Uterus (tissue), 4 donors: Measurements from ENCODE around the gene SHLD3. TPM values are rescaled to one million over a fixed set of nuclear protein-coding genes. Genes with fewer than 3 reads are reported as not detected.
A peak's percentile ranks its signal among the peaks of the same experiment; 100 is the strongest.
"Not testable (repeated sequence)": the region's sequence is repeated elsewhere in the genome, so short reads cannot be mapped to it uniquely, and the experiment has no call there.

Experiments used
- DNase-seq, 2 donors: peaks; one replicate each; pipeline ENCODE4 v3.0.0-alpha.2; 2019 to 2020
- H3K27ac ChIP-seq, 2 donors: fragments of 200-600 bp; sonication (generic); 1 replicate in 1 of 2; 2 replicates in 1 of 2; pipeline ENCODE4 v1.5.1; 2016 to 2018
- H3K27me3 ChIP-seq, 2 donors: fragments of 200-600 bp; sonication (generic); one replicate each; pipeline ENCODE4 v1.5.1; 2018 to 2019; ENCODE audit warnings: control low read depth in 1 of 2
- H3K36me3 ChIP-seq, 2 donors: fragments of 200-600 bp; sonication (generic); one replicate each; pipeline ENCODE4 v1.5.1; 2019; ENCODE audit warnings: control low read depth in 1 of 2
- H3K4me1 ChIP-seq, 2 donors: fragments of 200-600 bp; sonication (generic); one replicate each; pipeline ENCODE4 v1.5.1; 2018 to 2019; ENCODE audit warnings: control low read depth in 1 of 2
- H3K4me3 ChIP-seq, 2 donors: fragments of 200-600 bp; sonication (generic); 1 replicate in 1 of 2; 2 replicates in 1 of 2; pipeline ENCODE4 v1.5.1; 2018 to 2019; ENCODE audit warnings: mild to moderate bottlenecking in 1 of 2
- H3K9me3 ChIP-seq, 2 donors: fragments of 200-600 bp; sonication (generic); one replicate each; pipeline ENCODE4 v1.5.1; 2019; ENCODE audit warnings: control low read depth in 1 of 2
- POLR2A ChIP-seq, 2 donors: fragments of 450-650 bp; IDR thresholded peaks; one replicate each; pipeline ENCODE4 v1.6.1; 2016; ENCODE audit warnings: antibody characterized with exemption in 2 of 2, mild to moderate bottlenecking in 1 of 2, moderate library complexity in 1 of 2
- intact Hi-C: fragments of 100-400 bp; cut with DNase I; formaldehyde crosslinking; loops from one replicate; pipeline ENCODE4 v1.15.1; 2023; ENCODE audit warnings: low total_unique reads
- total RNA-seq, 4 donors: library from RNA; depleted of rRNA in 3 of 4; stranded (reverse); fragments of >200 nt in 3 of 4; gene quantifications; one replicate each; pipeline versions ENCODE4 v1.1.0 to v1.2.4, GENCODE V29; 2014 to 2023
- TF ChIP-seq, protein P1 (sequence below), 4 experiments: fragments of 200-600 bp in 2 of 4; fragments of 450-650 bp in 2 of 4; sonication (generic) in 2 of 4; IDR thresholded peaks; one replicate each; pipeline ENCODE4 v1.5.1; 2016 to 2019; ENCODE audit warnings: antibody characterized with exemption in 4 of 4, mild to moderate bottlenecking in 2 of 4, moderate library complexity in 1 of 4
- donor health status: DM: yes; HTN: yes; CAD: no.

The SHLD3 gene, protein sequence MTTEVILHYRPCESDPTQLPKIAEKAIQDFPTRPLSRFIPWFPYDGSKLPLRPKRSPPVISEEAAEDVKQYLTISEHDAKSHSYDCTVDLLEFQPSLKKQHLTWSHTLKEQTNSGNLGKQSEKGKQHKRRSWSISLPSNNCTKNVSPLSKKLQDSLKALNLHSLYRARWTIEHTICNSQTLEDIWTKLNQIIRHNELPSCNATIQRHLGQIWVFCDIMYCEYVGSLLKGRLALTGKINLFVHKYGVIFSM
- total RNA-seq = 1 to 10 TPM in 3 of 4 donors, under 1 TPM in 1; 0.77 to 5.6 (median 4.1) TPM

DNA sequence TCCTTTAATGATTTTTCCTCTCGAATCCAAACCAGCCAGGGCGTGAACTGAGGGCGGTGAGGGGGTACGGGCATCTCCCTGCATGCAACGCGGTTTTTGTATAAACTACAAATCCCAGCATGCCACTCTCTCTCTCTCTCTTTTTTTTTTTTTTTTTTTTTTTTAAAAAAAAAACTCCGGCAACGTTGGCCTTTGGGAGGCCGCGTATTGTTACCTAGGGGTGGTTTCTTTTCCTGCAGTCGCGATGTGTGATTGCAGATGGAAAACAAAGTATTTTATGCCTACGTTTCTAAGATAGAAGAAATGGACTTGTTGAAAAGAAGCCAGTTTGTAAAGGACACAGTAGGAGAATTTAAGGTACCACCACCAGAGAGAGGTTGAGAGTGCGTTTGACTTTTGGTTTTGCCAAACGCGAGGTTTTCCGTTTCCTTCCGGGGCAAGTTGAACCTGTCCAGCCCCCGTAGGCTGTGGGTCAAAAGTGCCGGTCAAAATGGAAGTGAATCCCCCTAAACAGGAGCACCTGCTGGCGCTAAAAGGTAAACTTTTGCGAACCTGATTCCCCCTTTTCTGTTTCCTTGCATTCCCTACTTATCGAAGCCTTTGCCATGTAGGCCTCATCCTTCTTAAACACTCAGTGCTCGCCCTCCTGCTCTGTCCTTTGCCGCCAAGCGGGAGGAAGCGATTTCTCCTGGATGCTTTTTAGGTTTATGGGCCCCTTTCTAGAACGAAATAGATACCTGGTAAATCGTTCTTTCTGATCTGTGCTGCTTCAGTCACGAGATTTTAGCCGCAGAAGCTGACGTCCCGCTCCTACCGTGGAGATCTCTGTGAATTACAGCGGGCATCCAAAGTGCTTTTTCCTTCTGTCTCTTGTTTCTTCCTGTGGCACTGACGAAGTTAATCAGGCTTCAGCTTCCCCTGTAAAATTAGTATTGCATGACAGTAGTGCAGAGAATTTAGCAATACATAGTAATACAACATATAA lies at the start of gene SHLD3, which contains the start of gene TRAPPC13:
Gene SHLD3, plus strand, starts transcription at position 457 of the 985 bp plus-strand sequence. CDS start 4,561 bp downstream, outside the sequence.
Gene TRAPPC13, plus strand, starts transcription at position 457 of the 985 bp plus-strand sequence. Its CDS starts 34 bp downstream, at position 491.
- peak within 1 kb of the TSS; percentile 66 to 91 for H3K4me3 ChIP-seq
- H3K9me3 ChIP-seq = no peaks in the 10 kb centered on the region
- H3K27me3 ChIP-seq = no peaks in the 10 kb centered on the region
- peaks cover 0 to 13% of the 10 kb centered on the region in 2 donors for H3K4me1 ChIP-seq
- intact Hi-C loops = no loop called here
- TF ChIP-seq POLR2A (IDR thresholded peaks at IDR 0.05) = no peak
- TF ChIP-seq, protein P1, sequence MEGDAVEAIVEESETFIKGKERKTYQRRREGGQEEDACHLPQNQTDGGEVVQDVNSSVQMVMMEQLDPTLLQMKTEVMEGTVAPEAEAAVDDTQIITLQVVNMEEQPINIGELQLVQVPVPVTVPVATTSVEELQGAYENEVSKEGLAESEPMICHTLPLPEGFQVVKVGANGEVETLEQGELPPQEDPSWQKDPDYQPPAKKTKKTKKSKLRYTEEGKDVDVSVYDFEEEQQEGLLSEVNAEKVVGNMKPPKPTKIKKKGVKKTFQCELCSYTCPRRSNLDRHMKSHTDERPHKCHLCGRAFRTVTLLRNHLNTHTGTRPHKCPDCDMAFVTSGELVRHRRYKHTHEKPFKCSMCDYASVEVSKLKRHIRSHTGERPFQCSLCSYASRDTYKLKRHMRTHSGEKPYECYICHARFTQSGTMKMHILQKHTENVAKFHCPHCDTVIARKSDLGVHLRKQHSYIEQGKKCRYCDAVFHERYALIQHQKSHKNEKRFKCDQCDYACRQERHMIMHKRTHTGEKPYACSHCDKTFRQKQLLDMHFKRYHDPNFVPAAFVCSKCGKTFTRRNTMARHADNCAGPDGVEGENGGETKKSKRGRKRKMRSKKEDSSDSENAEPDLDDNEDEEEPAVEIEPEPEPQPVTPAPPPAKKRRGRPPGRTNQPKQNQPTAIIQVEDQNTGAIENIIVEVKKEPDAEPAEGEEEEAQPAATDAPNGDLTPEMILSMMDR (IDR thresholded peaks at IDR 0.05) = no peak
- peak; percentile 83 to 87 for DNase-seq
- peak within 1 kb of the TSS; percentile 83 to 88 for H3K27ac ChIP-seq
- H3K36me3 ChIP-seq = no peaks in the 10 kb centered on the region

DNA sequence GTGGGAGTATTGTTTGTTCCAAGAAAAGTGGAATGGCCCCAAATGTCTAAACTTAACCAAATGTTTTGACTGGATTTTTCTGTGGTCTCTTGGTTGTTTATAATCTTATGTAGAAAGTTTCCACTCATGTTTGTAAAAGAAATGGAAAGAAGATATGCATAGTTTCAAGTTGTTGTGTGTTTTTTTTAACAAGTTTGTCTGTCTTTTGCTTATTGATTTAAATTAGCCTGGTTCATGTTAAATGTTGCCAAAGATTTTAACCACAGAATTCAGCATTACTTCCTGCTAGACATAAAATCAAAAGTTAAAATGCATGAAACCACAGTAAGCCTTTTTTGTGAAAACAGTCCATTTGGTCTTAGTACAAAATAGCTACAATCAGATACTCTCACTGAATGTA lies 47.7 kb upstream of the SHLD3 start:
- H3K27ac ChIP-seq = no peak overlapping the region
- no peak for TF ChIP-seq POLR2A (IDR thresholded peaks at IDR 0.05)
- TF ChIP-seq, protein P1 (IDR thresholded peaks at IDR 0.05) = no peak
- intact Hi-C loops = no loop called here
- no peak for DNase-seq
- H3K4me3 ChIP-seq = no peak overlapping the region
- H3K9me3 ChIP-seq = no peaks in the 10 kb centered on the region
- no peaks in the 10 kb centered on the region for H3K36me3 ChIP-seq
- no peaks in the 10 kb centered on the region for H3K27me3 ChIP-seq
- H3K4me1 ChIP-seq = no peaks in the 10 kb centered on the region

DNA sequence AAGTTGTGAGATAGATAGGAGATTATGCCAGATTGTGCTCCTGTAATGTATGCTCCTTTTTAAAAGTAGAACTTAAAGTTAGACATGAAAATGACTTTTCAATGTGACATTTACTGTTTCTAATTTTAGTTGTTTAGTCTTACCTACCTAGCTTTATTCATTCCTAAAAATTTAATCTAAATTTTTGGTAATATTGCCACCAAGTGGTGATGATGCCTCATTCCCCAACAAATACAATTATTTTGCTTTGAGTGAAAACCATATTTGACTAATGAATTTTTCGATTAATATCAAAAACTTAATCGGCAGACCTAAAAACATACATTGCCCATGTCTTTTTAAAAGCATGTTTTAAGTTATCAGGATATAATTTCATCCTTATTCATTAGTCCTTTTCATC lies 36.1 kb upstream of the SHLD3 start:
- Histone ChIP-seq H3K27me3 (no peaks in the 10 kb centered on the region), H3K4me3 (no peak overlapping the region), H3K27ac (no peak overlapping the region), H3K9me3 (no peaks in the 10 kb centered on the region), H3K4me1 (no peaks in the 10 kb centered on the region), H3K36me3 (no peaks in the 10 kb centered on the region)
- no peak for DNase-seq
- intact Hi-C loops = no loop called here
- no peak for TF ChIP-seq POLR2A (IDR thresholded peaks at IDR 0.05)
- TF ChIP-seq, protein P1 (IDR thresholded peaks at IDR 0.05) = no peak

DNA sequence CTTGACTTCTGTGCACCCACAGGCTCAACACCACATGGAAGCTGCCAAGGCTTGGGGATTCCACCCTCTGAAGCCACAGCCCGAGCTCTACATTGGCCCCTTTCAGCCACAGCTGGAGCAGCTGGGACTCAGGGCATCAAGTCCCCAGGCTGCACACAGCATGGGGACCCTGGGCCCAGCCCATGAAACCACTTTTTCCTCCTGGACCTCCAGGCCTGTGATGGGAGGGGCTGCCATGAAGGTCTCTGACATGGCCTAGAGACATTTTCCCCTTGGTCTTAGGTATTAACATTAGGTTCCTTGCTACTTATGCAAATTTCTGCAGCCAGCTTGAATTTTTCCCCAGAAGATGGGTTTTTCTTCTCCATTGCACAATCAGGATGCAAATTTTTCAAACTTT lies 23.1 kb upstream of the SHLD3 start:
- H3K4me3 ChIP-seq, H3K4me1 ChIP-seq, H3K27me3 ChIP-seq, DNase-seq, H3K36me3 ChIP-seq, H3K9me3 ChIP-seq, intact Hi-C loops, H3K27ac ChIP-seq: not testable (repeated sequence)

DNA sequence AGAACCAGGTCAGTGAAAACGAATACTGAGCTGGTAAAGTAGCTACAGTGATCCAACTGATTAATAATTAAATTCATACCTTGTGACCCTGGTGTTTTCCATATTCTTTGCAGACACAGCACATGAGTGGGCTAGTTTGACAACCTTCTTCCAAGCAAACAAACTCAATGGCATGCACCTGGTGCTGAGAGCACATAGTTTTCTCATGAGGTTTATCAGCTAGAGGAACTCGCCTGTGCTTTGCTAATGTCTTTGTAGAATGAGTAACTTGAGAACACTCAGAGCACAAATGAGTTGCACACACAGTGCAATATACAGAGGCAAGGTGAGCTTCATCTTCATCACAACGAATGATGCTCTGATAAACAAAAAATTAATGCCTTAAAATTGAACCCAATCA lies 13.3 kb upstream of the SHLD3 start:
- DNase-seq = no peak
- H3K9me3 ChIP-seq = no peaks in the 10 kb centered on the region
- no peak for TF ChIP-seq POLR2A (IDR thresholded peaks at IDR 0.05)
- TF ChIP-seq, protein P1 (IDR thresholded peaks at IDR 0.05) = no peak
- intact Hi-C loops = no loop called here
- H3K27ac ChIP-seq = no peak overlapping the region
- no peaks in the 10 kb centered on the region for H3K36me3 ChIP-seq
- no peaks in the 10 kb centered on the region for H3K27me3 ChIP-seq
- no peaks in the 10 kb centered on the region for H3K4me1 ChIP-seq
- H3K4me3 ChIP-seq = no peak overlapping the region
